ENCODE results near the gene ATP1B3. TPM values are rescaled to one million over a fixed set of nuclear protein-coding genes. Genes with fewer than 3 reads are reported as not detected.
A peak's percentile ranks its signal among the peaks of the same experiment; 100 is the strongest.
"Not testable (repeated sequence)": the region's sequence is repeated elsewhere in the genome, so short reads cannot be mapped to it uniquely, and the experiment has no call there.

The ATP1B3 gene
- total RNA-seq, 2 experiments from 2014 or later: 143 to 157 TPM

GRCh38 chr3:141875893-141876380, 506 bp upstream of the ATP1B3 start:
- peaks cover 31% of the 10 kb centered on the region for H3K4me1 Mint-ChIP-seq
- H3K27me3 Mint-ChIP-seq: no peaks in the 10 kb centered on the region
- no peak for DNase-seq
- peak overlapping the region; percentile 95 for H3K27ac Mint-ChIP-seq
- H3K4me3 Mint-ChIP-seq: peak overlapping the region; percentile 89
- H3K9me3 Mint-ChIP-seq: no peaks in the 10 kb centered on the region
- peaks cover 27% of the 10 kb centered on the region for H3K36me3 Mint-ChIP-seq

GRCh38 chr3:141876891-141877621, 613 bp downstream of the ATP1B3 start:
- DNase-seq: peak; percentile 69
- H3K9me3 Mint-ChIP-seq: no peaks in the 10 kb centered on the region
- H3K4me1 Mint-ChIP-seq: peaks cover 39% of the 10 kb centered on the region
- peak overlapping the region; percentile 90 for H3K4me3 Mint-ChIP-seq
- H3K27ac Mint-ChIP-seq: peak overlapping the region; percentile 90
- H3K36me3 Mint-ChIP-seq: peaks cover 32% of the 10 kb centered on the region
- H3K27me3 Mint-ChIP-seq: no peaks in the 10 kb centered on the region

- DNase-seq: no peak
- Mint-ChIP-seq H3K27ac (peak overlapping the region; percentile 90), H3K4me1 (peaks cover 43% of the 10 kb centered on the region), H3K36me3 (peaks cover 37% of the 10 kb centered on the region), H3K4me3 (peak overlapping the region; percentile 90), H3K27me3 (no peaks in the 10 kb centered on the region), H3K9me3 (no peaks in the 10 kb centered on the region)
These were observed 1.5 kb downstream of the ATP1B3 start for GRCh38 chr3:141877911-141878310.

- peaks cover 39% of the 10 kb centered on the region for H3K36me3 Mint-ChIP-seq
- H3K4me1 Mint-ChIP-seq: peaks cover 46% of the 10 kb centered on the region
- DNase-seq: no peak
- peak overlapping the region; percentile 90 for H3K27ac Mint-ChIP-seq
- no peaks in the 10 kb centered on the region for H3K9me3 Mint-ChIP-seq
- H3K27me3 Mint-ChIP-seq: no peaks in the 10 kb centered on the region
- H3K4me3 Mint-ChIP-seq: peak overlapping the region; percentile 90
These were observed 1.9 kb downstream of the ATP1B3 start for GRCh38 chr3:141878326-141878725.

GRCh38 chr3:141878817-141879216, 2.4 kb downstream of the ATP1B3 start:
- no peak for DNase-seq
- Mint-ChIP-seq H3K27me3 (no peaks in the 10 kb centered on the region), H3K4me3 (peak overlapping the region; percentile 90), H3K9me3 (no peaks in the 10 kb centered on the region), H3K27ac (no peak overlapping the region), H3K36me3 (peaks cover 43% of the 10 kb centered on the region), H3K4me1 (peaks cover 50% of the 10 kb centered on the region)

- H3K9me3 Mint-ChIP-seq: no peaks in the 10 kb centered on the region
- no peak for DNase-seq
- H3K36me3 Mint-ChIP-seq: peaks cover 65% of the 10 kb centered on the region
- no peaks in the 10 kb centered on the region for H3K27me3 Mint-ChIP-seq
- no peak overlapping the region for H3K27ac Mint-ChIP-seq
- no peak overlapping the region for H3K4me3 Mint-ChIP-seq
- H3K4me1 Mint-ChIP-seq: peaks cover 56% of the 10 kb centered on the region
These were observed 5.3 kb downstream of the ATP1B3 start for GRCh38 chr3:141881702-141882101.

GRCh38 chr3:141887051-141887450, 10.6 kb downstream of the ATP1B3 start:
- H3K27me3 Mint-ChIP-seq: no peaks in the 10 kb centered on the region
- H3K4me1 Mint-ChIP-seq: peaks cover 48% of the 10 kb centered on the region
- H3K27ac Mint-ChIP-seq: no peak overlapping the region
- peaks cover 59% of the 10 kb centered on the region for H3K36me3 Mint-ChIP-seq
- H3K4me3 Mint-ChIP-seq: no peak overlapping the region
- DNase-seq: no peak
- H3K9me3 Mint-ChIP-seq: peaks cover 17% of the 10 kb centered on the region

- H3K27me3 Mint-ChIP-seq, H3K4me3 Mint-ChIP-seq, DNase-seq, H3K27ac Mint-ChIP-seq: not testable (repeated sequence)
- Mint-ChIP-seq H3K4me1 (peaks cover 46% of the 10 kb centered on the region), H3K9me3 (peaks cover 17% of the 10 kb centered on the region), H3K36me3 (peaks cover 61% of the 10 kb centered on the region)
These were observed 12.1 kb downstream of the ATP1B3 start for GRCh38 chr3:141888548-141888947.

- Mint-ChIP-seq H3K36me3 (peaks cover 55% of the 10 kb centered on the region), H3K4me1 (peaks cover 30% of the 10 kb centered on the region), H3K27ac (no peak overlapping the region), H3K27me3 (no peaks in the 10 kb centered on the region), H3K9me3 (peaks cover 8% of the 10 kb centered on the region), H3K4me3 (no peak overlapping the region)
- DNase-seq: no peak
These were observed 18.2 kb downstream of the ATP1B3 start for GRCh38 chr3:141894524-141895176.

- no peaks in the 10 kb centered on the region for H3K27me3 Mint-ChIP-seq
- no peak for DNase-seq
- H3K36me3 Mint-ChIP-seq: peaks cover 62% of the 10 kb centered on the region
- peaks cover 13% of the 10 kb centered on the region for H3K9me3 Mint-ChIP-seq
- no peak overlapping the region for H3K27ac Mint-ChIP-seq
- peaks cover 28% of the 10 kb centered on the region for H3K4me1 Mint-ChIP-seq
- H3K4me3 Mint-ChIP-seq: no peak overlapping the region
These were observed 19.3 kb downstream of the ATP1B3 start for GRCh38 chr3:141895731-141896130.

- H3K36me3 Mint-ChIP-seq: peaks cover 61% of the 10 kb centered on the region
- peaks cover 12% of the 10 kb centered on the region for H3K4me1 Mint-ChIP-seq
- H3K4me3 Mint-ChIP-seq: no peak overlapping the region
- no peak overlapping the region for H3K27ac Mint-ChIP-seq
- H3K9me3 Mint-ChIP-seq: peaks cover 13% of the 10 kb centered on the region
- DNase-seq: no peak
- no peaks in the 10 kb centered on the region for H3K27me3 Mint-ChIP-seq
These were observed 22.5 kb downstream of the ATP1B3 start for GRCh38 chr3:141898908-141899307.

GRCh38 chr3:141900343-141900742, 23.9 kb downstream of the ATP1B3 start:
- H3K4me1 Mint-ChIP-seq: peaks cover 18% of the 10 kb centered on the region
- no peak overlapping the region for H3K27ac Mint-ChIP-seq
- H3K9me3 Mint-ChIP-seq: peaks cover 13% of the 10 kb centered on the region
- H3K36me3 Mint-ChIP-seq: peaks cover 61% of the 10 kb centered on the region
- no peak for DNase-seq
- H3K27me3 Mint-ChIP-seq: no peaks in the 10 kb centered on the region
- no peak overlapping the region for H3K4me3 Mint-ChIP-seq

GRCh38 chr3:141901914-141902313, 25.5 kb downstream of the ATP1B3 start:
- no peak overlapping the region for H3K4me3 Mint-ChIP-seq
- H3K9me3 Mint-ChIP-seq: peaks cover 13% of the 10 kb centered on the region
- H3K27me3 Mint-ChIP-seq: no peaks in the 10 kb centered on the region
- H3K4me1 Mint-ChIP-seq: peaks cover 11% of the 10 kb centered on the region
- no peak overlapping the region for H3K27ac Mint-ChIP-seq
- peaks cover 54% of the 10 kb centered on the region for H3K36me3 Mint-ChIP-seq
- no peak for DNase-seq

- no peak for DNase-seq
- Mint-ChIP-seq H3K27ac (no peak overlapping the region), H3K9me3 (peaks cover 8% of the 10 kb centered on the region), H3K4me1 (peaks cover 9% of the 10 kb centered on the region), H3K36me3 (peaks cover 52% of the 10 kb centered on the region), H3K27me3 (no peaks in the 10 kb centered on the region), H3K4me3 (no peak overlapping the region)
These were observed 27.8 kb downstream of the ATP1B3 start for GRCh38 chr3:141904203-141904602.

GRCh38 chr3:141905129-141905528, 28.7 kb downstream of the ATP1B3 start:
- DNase-seq: no peak
- peak overlapping the region; percentile 17 for H3K27ac Mint-ChIP-seq
- no peaks in the 10 kb centered on the region for H3K27me3 Mint-ChIP-seq
- H3K36me3 Mint-ChIP-seq: peaks cover 48% of the 10 kb centered on the region
- H3K4me1 Mint-ChIP-seq: peaks cover 9% of the 10 kb centered on the region
- no peak overlapping the region for H3K4me3 Mint-ChIP-seq
- peaks cover 4% of the 10 kb centered on the region for H3K9me3 Mint-ChIP-seq

Measured in activated naive CD8-positive, alpha-beta T cell treated with anti-CD3 and anti-CD28 coated beads for 36 hours (primary cell).